CD4-positive, alpha-beta T cell treated with Interleukin-4 for 4 hours (primary cell): ENCODE results near the gene NRDC.

Source experiments
- DNase-seq: peaks from one replicate; pipeline ENCODE4 v3.0.0-alpha.2; 2020

NRDC gene, protein sequence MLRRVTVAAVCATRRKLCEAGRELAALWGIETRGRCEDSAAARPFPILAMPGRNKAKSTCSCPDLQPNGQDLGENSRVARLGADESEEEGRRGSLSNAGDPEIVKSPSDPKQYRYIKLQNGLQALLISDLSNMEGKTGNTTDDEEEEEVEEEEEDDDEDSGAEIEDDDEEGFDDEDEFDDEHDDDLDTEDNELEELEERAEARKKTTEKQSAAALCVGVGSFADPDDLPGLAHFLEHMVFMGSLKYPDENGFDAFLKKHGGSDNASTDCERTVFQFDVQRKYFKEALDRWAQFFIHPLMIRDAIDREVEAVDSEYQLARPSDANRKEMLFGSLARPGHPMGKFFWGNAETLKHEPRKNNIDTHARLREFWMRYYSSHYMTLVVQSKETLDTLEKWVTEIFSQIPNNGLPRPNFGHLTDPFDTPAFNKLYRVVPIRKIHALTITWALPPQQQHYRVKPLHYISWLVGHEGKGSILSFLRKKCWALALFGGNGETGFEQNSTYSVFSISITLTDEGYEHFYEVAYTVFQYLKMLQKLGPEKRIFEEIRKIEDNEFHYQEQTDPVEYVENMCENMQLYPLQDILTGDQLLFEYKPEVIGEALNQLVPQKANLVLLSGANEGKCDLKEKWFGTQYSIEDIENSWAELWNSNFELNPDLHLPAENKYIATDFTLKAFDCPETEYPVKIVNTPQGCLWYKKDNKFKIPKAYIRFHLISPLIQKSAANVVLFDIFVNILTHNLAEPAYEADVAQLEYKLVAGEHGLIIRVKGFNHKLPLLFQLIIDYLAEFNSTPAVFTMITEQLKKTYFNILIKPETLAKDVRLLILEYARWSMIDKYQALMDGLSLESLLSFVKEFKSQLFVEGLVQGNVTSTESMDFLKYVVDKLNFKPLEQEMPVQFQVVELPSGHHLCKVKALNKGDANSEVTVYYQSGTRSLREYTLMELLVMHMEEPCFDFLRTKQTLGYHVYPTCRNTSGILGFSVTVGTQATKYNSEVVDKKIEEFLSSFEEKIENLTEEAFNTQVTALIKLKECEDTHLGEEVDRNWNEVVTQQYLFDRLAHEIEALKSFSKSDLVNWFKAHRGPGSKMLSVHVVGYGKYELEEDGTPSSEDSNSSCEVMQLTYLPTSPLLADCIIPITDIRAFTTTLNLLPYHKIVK

DNA sequence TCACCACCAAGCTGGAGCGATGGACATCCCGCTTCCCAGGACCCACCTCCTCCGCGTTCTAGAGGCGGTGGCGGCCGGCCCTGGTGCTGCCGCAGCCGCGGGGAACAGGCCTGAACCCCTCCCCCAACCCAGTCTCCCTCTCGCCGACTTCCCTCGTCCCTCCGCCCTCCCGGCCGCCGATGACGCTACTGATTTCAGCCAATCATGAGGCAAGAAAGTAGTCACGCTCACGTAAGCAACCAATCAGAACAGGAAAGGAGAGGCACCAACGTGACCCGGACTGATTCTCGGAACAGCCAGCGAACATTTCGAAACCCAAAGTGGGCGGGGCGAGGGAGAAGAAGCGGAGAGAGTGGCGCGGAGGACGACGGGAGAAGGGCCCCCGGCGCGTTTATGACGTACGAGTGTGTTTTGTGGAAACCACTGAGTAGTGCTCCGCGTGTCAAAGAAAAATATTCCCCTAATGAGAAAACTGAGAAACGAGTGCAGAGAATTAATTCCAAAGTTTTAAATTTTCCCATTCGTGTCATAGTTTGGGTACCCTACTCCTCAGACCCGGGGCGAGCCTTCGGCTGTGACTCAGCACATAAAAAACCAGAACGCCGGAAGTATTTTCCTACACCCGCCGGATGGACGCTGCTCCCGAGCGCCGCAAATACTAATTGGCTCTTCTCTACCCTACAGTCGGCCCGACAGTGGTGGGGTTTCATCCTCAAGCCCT is at the start of gene NRDC:
Gene NRDC, minus strand, starts transcription at position 112 of the 721 bp plus-strand sequence. CDS start 112 bp downstream, outside the sequence.
- DNase-seq: peak; percentile 100

DNA sequence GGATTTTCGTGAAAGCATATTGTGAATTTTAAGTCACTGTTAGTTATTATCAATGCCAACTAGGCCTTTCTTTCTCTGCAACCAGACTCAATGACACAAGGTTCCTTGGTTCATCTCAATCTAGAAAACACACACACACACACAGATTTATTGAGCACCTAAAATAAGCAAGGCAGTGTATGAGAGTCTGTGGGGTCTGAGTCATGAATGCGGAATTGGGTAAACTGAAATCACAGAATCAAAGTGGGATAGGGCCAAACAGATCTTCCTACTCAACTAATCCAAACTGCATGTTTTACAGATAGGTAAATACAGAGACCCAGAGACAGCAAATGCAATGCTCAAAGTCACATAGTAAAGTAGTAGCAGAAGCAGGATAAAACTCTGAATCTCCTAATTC is 48.5 kb upstream of the NRDC start:
- DNase-seq: no peak

DNA sequence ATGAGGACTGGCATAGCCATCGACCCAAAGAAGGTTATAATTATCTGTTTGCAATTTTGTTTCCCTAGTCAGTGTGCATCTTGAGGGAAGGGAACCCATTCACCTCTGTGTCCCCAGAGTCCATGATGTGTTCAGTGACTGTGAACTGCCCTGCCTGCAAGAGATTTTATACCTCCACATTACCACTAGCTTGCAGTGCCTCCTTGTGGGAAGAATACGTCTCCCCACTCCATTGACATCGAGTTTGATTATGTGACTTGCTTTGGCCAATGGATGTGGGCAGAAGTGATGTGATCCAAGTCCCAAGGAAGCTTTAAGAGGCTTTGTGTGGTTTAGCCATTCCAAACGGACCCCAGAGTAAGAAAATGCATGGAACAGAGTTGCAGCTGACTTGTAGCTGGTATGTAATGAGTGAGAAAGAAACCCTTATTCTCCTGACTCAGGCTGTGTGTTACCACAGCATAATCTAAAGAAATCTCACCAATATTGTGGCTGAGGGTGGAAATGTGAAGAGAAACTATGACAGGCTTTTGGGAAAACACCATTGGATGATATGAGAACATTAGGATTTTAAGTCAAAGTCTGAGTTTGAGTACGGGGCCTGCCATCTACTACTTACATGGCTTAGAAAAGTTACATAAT is 47.8 kb upstream of the NRDC start:
- no peak for DNase-seq

GRCh38 chr1:51924455-51924854 is 45.9 kb upstream of the NRDC start:
- no peak for DNase-seq

DNA sequence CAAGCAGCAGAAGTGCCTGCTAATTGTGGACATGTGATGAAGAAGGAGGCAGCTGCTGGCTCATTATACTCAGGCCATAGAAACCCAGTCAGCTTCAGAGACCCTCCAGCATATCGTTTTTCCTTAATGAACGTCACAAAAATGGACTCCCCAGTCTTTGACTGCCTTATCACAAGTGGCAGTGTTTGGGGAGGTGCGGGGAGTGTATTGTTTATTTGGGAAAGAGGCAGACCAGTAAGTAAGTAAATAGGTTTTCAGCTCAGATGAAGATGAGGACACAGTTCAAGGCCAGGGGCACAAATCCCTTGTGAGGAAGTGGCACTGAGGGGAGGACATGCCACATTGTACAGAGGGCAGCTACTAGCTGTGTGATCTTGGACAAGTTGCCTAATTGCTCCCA is 43.5 kb upstream of the NRDC start:
- DNase-seq: no peak

GRCh38 chr1:51920130-51920529 is 41.6 kb upstream of the NRDC start:
- no peak for DNase-seq

- DNase-seq: no peak
Observed at GRCh38 chr1:51919684-51920083, 41.2 kb upstream of the NRDC start.

GRCh38 chr1:51916587-51917405 is 38.3 kb upstream of the NRDC start:
- no peak for DNase-seq

- DNase-seq: no peak
Observed at GRCh38 chr1:51915951-51916350, 37.4 kb upstream of the NRDC start.

GRCh38 chr1:51912881-51913280 is 34.4 kb upstream of the NRDC start:
- DNase-seq: no peak

DNA sequence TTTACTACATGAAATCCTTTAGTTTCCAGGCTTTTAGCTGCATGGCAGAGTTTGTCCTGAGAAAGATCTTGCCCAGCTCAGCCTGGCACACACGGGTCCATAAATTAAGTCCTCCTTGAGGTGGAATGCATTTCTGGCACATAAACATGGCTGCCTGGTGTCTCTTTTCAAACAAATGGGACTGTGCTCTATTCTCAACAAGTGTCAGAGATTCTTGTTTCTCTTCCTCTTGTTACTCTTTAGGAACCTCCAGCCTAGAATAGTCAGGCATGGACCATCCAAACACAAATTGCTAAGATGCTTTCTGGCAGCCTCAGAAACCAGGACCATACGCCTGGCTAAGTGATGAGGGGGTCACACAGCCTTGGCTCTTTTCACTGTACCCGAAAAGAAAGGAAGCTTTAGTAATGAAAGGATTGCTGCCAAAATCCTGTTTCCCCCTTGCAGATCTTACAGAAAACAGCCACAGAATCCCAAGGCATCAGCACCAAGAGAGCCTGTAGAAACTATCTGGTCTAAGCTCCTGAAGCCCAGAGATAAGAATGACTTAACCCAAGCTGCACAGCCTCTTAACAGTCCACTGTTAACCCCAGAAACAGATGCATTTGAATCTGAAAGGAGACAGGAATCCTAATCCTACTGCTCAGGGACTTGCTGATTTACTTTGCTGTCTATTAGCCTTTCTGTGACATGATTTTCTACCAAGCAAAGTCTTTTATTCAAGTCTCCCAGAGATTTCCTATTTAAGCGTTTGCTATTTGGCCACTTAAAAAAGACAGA is 31.9 kb upstream of the NRDC start:
- DNase-seq: no peak

- DNase-seq: no peak
Observed at GRCh38 chr1:51908499-51908898, 30.0 kb upstream of the NRDC start.

DNA sequence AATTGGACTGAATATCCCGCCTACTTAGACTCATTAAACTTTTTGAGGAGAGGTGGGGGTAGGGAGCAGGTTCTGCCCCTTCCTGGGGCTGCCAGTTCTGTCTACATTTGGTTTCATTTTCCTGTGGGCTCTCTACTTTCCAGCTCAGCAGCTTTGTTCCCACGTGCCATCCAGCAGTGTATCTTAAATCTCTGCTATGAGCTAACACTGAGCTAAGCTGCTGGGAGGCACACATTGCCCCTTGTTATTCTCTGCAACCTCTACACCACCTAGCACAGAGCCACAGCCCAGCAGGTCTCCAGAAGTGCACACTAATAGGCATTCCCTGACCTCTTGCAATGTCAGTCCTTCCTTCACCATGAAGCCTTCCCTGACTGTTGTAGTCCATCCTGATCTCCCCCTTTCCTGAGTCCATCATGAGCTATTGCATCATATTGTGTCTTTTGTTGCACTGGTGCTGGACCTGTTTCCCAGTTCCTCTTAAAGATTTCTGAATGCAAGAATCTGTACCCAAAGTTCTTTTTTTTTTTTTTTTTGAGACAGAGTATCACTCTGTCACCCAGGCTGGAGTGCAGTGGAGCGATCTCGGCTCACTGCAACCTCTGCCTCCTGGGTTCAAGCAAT is 28.7 kb upstream of the NRDC start:
- no peak for DNase-seq

DNA sequence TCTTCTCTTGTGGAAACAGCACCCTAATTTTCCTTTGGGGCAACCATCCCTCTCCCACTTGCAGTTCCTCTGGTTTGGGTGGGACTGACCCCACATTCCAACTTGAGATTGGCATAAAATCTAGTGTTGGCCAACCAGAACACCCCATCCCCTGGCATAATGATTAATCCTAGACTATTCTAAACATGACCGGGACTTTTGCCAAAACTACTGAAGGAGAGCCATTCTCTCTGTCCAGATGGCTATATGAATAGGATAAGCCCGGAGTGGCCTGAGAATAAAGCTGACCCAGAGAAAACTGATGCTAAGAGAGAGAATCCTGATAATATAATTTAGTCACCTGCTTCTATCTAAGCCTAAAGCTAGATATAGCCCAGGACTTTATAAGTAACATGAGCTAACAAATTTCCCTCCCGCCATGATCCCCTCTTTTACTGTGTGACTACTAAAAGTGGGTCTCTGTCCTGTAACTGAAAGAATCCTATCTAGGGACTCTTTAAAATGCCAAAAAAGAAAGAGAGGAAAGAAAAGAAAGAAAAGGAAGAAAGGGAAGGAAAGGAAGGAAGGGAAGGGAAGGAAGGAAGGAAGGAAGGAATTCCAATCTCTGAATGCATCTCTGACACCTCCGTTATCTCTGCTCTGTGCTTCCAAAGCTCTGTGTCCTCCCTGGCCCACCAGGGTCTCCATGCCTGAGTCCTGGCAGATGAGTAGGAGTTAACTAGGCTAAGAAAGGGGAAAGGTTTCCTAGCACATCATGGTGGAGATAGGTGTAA is 28.0 kb upstream of the NRDC start:
- DNase-seq: no peak

GRCh38 chr1:51902456-51902855 is 23.9 kb upstream of the NRDC start:
- DNase-seq: no peak

DNA sequence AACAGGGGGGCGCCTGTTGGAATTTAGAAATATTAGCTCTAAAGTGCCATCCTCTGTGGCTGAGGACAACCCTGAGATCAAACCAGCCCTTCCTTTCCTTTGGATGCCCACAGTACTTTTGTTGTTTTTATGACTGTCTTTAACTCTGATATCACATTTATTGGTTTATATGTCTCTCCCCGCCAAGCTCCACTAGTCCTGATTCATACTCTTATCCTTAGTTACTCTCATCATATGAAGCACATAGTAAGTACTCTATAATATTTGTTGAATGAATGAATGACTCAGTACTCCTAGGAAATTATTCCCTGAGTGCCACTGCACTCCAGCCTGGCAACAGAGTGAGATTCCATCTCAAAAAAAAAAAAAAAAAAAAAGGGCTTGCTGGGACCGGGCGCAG is 22.6 kb upstream of the NRDC start:
- no peak for DNase-seq

GRCh38 chr1:51899022-51899421 is 20.5 kb upstream of the NRDC start:
- DNase-seq: no peak

DNA sequence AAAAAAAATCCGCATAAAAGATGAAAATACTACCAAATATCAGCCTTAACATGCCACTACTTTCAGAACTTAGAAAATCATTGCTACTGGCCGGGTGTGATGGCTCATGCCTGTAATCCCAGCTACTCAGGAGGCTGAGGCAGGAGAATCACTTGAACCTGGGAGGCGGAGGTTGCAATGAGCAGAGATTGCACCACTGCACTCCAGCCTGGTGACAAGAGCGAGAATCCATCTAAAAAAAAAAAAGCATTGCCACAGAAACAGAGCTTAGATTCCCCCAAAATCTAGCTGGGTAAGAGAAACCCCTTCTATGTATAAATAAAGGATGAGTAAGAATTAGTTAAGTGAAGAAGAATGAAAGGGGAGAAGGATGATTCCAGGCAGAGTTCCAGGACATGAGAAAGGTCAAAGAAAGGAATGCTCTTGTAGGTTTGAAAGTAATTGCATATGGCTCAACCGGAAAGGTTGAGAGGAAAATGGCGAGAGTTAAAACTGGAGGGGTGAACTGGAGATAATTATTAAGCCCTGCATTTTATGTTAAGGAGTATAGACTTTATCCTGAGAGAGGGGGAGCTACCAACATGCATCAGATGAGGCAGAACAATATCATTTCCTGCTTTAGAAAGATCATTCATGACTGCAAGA is 19.7 kb upstream of the NRDC start:
- DNase-seq: no peak

DNA sequence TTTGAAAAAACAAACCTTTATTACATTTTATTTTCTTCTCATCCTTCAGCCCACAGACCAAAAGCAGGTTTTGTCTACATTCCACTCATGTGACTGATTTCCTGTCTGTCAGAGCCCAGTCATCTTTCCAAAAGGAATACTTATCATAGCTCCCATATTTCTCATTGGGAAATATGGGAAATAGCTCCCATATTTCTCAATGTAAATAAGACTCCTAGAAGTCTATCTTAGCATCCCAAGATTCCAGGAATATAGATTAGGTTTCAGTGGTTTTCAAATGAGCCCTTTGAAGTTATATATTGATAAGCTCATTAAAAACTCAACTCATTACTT is 19.1 kb upstream of the NRDC start:
- no peak for DNase-seq
